ENCODE measurements around the gene PSAPL1.

The PSAPL1 gene

DNA sequence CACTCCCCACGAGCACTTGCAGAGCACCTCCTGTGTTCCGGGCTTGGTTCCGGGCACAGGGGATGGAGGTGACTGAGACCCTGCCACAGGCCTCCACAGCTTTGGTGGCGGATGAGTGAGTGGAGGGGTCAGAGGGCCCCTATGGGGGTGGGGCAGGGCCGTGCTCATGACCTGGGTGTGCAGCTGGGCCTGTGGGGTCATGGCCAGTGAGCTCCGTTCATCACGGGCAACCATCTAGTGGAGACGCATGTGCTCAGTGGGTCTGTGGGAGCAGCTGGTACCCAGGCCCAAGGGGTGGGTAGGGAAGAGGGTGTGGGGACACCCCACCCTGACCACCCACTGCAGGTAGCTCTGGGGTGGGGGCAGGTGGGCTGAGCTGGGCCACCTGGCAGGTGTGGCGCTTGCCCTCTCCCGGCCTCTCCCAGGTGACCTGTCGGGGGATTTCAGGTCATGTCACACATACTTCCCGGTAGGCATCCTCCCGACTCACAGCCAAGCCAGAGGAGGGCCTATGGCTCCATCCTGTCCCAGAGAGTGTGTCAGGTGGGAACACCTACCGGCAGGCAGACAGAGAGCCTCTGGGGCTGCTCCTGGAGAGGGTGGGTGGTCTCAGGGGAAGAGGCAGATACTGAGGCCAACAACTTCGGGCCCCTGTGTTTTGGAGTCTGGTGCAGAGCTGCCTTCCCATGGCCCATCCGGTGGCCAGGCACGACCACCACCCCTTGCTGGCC lies 3.6 kb downstream of the PSAPL1 start:
- DNase-seq (ENCODE audit: low read depth), result no peak

DNA sequence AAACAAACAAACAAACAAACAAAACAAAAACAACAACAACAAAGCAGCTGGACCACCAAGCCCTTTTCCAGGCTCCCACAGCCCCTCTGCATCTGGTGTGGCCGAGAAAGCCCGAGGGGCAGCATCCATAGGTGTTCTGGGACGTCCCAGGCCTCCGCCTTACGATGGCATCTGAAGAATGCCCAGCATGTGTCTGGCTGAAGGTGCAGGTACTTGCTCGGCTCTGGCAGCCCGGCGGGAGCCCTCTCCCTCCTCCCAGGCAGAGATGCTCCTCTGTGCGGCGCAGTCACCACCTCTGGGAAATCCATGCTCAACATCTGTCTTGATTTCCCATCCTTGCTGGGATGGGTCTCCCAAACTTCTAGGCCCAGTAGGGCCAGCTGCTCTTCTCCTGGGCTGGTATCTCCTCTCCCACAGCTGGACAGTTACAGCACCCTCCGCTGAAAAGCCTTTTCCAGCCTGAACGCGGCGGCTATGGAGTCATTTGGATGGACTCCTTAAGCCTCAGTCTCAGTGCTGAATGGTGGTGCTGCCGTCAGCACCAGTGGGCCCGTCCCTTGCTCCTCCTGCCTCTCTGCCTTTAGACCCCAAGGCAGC lies 4.3 kb downstream of the PSAPL1 start:
- DNase-seq (ENCODE audit: low read depth), result no peak

DNA sequence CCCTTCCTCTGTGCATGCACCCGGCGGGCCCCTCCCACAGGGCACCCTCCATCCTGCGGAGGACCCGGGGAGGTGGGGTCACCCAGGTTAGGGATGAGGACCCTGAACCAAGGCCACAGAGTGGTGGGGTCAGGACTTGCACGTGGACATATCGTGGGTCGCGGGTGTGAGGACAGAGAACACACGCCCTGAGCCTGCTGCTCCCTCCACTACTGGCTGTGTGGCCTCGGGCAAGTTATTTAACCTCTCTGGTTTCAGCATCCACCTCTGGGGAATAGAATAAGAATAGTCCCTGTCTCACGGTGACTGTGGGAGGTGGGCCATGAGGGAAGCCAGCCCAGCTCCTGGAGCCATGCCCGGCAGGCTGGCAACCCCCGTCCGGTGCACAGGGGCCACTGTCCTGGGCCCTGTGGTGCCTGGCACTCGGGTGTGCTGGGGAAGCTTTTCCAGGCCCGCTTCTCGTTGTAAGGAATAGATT lies 5.1 kb downstream of the PSAPL1 start:
- DNase-seq (ENCODE audit: low read depth), result no peak

DNA sequence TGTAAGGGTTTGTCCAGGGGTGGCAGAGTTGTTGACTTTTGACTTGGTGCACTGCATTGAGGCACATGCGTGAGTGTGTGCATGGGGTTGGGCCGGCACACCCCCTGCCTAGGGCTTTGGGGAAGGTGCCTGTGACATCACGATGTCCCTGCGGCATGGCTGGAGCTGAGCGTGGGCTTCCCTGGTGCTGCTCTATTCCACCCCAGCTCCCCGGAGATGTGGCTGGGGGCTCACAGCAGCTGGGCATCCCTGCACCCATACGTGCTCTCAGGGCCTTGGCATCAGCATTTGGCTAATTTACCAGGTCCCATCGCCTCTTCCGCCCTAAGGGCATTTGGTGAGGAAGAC lies 5.7 kb downstream of the PSAPL1 start:
- DNase-seq (ENCODE audit: low read depth), result no peak

DNA sequence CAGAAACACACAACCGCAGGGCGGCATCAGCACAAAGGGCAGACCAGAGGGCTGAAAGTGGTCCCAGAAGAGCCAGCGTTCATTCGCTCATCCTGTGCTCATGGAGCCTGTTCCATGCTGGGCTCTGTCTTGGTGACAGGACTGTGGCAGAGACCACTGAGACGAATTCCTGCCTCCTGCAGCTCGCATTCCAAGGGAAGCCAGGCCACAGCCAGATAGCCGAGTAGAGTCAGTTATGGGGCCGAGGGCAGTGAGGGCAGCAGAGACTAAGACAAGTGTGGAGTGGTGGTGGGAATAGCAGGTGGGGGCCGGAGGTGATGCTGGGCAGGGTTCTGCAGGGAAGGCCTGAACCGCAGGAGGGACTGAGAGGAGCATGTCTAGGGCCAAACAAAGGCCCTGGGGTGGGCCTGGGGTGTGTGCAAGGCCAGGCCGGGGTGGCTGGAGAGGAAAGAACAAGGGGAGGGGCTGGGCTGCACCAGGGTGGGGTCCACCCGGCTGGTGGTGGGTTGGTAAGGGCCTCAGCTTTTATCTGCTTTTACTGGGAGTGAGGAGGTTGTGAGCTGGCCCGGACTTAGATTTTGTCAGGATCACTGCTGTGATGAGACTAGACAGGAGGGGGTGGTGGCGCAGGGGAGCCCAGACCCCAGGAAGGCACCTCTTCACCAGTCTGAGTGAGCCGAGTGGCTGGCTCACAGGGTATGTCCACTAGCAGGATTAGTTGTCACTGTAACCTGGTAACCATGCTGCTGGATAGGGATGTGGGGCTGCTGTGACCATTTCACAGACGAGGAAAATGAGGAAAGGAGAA lies 6.3 kb downstream of the PSAPL1 start:
- no peak for DNase-seq (ENCODE audit: low read depth)

DNA sequence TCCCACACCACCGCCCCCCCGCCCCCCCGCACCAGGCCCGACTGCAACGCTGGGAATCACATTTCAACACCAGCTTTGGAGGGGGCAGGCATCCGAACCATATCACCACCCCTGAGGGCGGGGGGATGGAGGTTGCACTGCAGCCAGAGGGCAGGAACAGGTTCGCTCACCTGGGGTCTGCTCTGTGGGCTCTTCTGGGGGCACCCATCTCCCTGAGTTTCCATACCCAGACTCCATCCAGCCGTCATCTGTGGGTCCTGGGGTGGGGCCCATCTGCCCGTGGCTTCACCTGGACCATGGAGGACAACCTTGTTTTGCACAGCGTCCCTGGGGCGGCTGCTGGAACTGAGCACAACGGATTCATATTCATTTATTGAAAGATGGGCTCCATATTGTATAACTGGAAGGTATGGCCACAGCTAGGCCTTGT lies 6.9 kb downstream of the PSAPL1 start:
- DNase-seq (ENCODE audit: low read depth), result no peak

DNA sequence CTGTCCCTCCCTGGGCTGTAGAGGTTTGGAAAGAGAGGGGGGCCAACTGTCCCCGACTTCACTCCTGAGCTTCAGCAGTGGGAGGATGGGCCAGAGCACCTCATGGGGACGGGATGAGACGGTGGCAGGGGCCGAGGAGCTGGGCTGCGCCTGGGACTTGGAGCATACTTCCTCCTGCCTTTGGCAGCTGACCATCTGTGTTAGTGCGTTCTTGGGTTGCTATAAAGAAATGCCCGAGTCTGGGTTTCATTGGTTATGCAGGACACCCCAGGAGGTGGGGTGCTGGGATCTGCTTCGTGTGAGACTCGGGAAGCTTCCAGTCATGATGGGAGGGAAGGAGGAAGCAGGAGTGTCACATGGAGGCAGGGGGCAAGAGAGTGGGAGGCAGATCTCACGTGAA lies 7.4 kb downstream of the PSAPL1 start:
- no peak for DNase-seq (ENCODE audit: low read depth)

DNA sequence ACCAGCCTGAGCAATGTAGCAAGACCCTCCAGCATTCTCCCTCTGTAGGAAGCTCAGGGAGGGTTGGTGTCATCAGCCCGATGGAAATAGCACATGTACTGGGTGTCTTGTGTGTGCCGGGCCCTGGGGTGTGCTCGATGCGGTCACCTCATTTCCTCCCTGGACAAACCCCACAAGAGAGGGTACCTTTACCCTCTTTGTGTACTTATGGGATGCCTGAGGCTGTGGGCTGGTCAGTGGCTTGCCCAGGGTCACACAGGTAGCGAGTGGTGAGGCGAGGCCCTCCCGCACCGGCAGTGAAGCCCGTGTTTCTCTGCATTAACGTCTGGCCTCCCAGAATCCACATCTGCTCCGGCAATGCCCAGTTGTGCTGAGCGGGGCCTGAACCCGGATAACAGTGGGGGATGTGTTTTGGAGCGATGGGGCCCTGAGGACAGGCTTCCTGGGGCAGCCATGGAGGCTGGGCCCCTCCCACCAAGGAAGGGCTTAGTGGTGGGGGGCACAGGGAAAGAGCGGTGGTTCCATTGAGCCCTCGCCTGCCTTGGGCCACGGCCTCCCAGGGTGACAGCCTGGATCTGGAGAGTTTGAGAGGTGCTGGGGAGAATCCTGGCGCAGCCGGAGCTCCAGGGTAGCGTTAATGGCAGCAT lies 8.1 kb downstream of the PSAPL1 start:
- DNase-seq (ENCODE audit: low read depth), result no peak

DNA sequence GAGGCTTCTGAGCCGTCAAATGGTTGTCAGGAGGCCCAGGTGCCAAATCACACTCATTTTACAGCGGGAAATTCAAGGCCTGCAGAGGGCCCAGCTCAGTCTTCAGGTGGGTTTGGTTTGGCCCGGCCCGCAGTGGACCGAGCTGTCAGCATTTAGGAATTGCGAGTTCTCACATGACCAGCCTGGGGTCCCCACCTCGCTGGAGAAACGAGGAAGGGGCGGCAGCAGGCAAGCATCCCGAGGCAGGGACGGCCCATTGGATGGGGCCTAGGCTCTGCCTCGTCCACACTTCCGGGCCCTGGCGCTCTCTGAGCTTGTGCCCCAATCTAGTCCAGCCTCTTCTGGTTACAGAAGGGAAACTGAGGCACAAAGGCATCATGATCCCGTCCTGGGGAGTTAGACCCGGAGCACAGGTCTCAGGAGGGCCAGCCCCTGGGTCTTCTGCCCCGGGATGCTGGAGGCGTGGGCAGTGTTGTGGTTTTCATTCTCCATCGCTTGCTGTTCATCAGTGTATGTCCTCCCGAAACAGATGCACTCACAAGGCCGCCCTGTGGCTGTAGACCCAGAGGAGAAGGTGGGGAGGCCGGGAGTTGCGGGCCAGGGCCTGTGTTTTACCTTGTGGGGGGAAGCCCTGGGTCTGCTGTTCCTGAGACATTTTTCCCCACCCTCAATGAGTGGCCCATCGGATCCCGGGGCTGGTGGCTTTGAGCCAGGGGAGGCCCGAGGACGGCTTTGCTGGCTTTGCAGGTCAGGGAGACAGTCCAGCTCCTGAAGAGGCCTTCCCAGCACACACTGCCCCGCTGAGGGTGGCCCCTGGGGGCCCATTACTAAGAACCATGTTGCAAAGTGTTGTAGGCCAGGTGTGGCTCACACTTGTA lies 8.9 kb downstream of the PSAPL1 start:
- no peak for DNase-seq (ENCODE audit: low read depth)

DNA sequence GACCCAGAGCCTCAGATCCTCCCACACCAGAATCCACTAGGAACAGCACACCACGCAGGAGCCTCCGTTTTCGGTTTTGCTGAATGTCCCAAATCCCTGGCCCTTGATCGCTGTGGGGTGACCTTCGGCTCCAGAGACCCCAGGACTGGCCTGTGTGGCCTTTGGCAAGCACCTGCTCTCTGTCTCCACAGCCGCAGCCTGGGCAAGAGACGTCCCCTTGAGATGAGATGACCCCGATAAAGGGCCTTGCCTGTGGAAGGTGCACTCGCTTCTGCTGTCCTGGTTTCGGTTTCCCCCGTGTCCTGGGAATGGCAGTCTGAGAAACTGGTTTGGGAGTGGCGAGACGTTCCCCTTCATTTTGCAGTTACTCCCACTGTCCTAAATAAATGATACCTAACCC lies 9.6 kb downstream of the PSAPL1 start:
- no peak for DNase-seq (ENCODE audit: low read depth)

DNA sequence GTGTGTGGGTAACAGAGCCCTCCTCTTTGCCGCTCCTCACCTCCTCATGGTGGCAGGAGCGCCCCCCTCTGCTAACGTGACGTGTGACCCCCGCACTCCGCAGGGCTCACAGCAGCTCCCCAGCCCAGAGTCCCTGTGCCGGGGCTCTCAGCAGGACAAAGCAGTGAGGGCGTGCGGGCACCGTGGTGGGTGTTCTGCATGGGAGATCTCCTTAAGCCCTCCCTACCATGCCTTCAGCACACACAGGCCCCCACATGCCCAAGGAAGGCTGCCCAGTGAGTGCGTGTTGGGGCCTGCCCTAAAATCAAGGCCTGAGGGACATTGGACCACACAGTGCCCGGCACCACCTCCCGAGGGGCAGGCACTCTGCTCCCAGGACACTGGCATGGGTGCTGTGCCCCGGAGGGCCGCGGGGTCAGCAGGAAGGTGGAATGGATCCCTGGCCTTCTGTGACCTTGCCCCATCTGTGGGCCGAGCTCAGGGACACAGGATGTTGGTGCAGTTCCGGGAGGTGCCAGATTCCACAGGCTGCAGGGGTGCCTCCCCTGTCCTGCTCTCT lies 10.1 kb downstream of the PSAPL1 start:
- DNase-seq (ENCODE audit: low read depth), result no peak

DNA sequence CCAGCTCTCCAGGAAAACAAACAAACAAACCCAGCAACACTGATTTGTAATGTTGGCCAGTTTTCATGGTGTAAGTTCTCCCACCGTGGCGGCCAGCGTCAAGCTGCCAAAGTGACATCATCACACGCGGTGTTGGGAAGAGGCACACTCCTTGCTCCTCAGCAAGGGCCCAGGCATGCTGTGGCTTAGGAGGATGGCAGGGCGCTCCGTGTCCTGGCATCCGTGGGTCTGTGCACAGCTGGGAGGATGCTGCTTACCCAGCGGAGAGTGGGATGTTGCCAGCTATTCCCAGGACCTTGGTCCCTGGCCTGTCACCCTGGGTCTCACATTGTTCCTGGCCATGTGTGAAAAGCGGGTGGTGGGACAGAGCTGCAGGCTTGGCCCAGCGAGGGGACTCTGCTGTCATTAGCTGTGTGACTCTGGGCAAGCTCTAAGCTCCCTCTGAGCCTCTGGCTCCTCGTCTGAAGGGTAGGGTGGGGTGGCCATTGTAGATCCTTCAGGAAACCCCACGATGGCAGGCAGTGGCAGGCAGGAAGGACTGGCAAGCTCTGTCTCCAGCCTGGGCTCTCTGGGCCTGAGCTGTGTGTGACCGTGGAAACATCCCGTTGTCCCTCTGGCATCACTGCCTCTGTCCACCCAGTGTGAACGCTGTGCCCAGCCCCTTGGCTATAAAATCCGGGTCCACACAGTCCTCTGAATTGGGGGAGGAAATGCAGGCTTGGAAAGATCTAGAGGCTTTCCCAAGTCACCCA lies 10.8 kb downstream of the PSAPL1 start:
- no peak for DNase-seq (ENCODE audit: low read depth)

DNA sequence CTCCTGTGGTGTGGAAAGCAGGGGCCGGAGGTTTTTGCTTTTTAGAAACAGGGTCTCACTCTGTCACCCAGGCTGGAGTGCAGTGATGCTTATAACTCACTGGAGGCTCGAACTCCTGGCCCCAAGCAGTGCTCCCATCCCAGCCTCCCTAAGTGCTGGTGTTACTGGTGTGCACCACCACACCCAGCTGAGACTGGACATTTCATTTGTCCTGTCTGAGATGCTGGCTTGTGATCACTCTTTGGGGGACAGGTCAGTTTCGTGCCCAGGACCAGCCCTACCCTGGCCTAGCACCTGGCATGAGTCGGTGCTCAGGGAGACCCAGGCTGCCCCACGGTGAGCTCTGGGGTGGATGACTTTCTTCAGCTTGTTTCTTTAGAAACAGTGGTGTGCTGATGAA lies 11.3 kb downstream of the PSAPL1 start:
- DNase-seq (ENCODE audit: low read depth), result no peak

DNA sequence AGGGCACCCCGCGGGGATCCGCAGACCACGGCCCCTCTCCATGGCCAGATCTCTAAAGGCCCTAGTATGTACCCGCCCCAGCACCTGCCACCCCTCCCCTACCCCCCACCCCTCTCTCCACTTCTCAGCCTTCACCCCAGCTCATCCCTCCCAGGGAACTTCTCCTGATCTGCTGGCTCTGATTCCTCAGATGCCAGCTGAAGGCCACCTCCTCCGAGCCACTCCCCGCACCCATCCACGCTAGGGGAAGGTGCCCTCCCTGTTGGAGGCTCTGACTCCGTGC lies 11.9 kb downstream of the PSAPL1 start:
- no peak for DNase-seq (ENCODE audit: low read depth)

DNA sequence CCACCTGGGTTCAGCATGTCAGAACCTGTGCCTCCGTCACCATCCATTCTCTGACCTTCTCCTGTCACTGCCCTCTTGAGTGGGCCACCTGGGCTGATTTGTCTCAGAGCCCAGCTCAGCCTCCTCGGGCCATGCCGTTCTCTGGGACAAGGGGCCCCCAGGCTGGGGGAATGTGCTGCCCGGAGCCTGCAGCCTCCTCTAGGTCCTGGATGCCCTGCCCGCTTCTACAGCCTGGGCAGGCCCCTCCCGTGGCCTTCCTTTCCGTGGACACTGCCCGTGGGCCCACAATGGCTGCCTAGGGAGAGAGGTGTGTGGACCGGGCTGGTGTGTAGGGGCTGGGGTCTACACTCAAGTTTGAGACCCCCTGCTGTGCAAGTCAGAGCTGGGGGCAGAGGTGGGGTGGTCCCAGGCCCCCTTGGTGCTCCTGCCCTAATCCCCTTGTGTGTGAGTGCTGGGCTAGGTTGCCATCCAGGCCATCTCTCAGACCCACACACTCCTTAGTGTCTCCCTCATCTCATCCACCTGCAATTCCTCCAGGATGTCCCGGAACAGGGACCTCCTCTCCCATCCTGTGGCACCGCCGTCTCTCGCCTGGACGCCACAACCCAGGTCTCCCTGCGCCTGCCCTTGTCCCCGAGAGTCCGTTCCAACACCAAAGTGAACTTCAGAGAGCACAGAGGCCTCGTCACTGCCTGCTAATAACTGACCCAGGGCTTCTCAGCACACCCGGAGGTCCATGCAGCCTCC lies 12.4 kb downstream of the PSAPL1 start:
- DNase-seq (ENCODE audit: low read depth), result no peak

DNA sequence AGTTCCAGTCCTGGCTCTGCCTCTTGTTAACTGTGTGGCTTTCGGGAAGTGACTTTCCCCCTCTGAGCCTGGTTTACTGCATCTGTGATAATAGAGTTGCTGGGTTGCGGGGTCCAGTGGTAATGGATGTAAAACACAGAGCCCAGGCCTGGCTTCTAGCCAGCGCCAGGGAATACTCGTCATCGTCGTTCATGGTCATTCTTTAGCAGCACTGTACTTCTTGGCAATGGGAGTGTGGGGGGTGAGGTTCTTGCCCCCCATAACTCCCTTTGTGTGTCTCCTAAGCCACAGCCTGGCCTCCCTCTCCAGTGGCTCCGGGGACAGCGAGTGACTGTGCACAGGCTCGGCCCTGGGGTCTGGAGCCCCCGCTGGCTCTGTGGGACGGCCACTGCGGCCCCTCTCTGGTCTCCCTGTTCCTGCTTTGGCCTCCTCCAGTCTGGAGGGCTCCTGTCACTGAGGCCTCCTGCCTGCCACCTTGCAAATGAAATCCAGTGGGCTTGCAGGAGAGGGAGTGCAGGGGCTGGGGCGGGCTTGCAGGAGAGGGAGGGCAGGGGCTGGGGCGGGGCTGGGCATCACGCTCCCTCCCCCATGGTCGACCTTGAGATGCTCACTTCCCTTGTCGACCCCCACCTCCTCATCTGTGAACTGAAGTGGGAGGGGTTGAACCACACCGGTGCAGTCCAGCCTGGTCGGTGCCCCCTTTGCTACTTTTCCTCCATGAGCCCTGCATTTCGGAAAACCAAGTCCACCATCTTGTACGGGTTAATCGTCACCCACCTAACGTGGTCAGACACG lies 13.2 kb downstream of the PSAPL1 start:
- no peak for DNase-seq (ENCODE audit: low read depth)

DNA sequence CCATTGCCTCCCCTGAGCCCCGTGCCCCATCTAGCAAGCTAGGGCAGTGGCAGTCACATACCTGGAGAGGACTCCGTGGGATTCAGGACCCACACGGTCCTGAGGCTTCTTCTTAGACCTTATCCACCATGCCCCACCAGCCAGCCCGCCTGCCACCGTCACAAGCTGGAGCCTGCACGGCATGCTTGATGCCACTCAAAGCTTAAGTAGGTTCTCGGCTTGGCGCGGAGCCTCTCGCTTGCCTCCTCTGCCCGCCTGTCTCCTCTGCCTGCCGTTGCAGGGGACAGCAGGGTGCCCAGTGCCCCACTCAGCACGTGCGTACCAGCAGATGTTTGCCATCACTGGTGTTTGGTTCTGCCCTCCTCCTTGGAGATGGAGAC lies 14.1 kb downstream of the PSAPL1 start:
- no peak for DNase-seq (ENCODE audit: low read depth)

DNA sequence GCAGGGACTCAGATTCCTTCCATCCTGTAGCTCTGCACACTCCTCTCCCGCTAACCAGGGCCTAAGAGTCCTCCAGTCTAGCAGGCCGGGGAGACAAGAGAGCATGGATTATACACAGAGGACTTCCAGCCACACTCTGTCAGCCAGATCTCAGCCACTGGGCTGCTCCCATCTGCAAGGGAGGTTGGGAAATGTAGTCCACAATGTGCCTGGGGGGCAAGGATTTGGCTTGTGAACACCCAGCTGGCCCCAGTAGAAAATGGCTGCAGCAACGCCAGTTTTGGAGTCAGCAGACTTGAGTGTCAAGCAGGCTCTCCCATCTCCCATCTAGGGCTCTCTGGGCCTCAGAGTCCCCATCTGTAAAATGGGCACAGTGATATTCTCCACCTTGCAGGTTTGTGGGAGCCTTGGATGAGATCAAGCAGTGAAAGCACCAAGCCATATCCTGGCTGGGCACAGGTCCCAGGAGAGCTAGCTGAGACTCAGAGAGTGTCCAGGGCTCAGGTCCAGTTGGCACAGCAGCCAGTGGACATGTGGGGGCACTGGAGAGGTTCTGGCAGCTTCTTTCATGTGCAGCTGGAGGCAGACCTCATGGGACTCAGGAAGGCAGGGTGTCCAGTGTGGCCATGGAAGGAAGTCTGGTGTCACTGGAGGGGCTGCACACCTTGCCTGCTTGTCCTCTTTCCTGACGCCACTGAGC lies 14.6 kb downstream of the PSAPL1 start:
- DNase-seq (ENCODE audit: low read depth), result no peak

Data from stimulated activated CD8-positive, alpha-beta memory T cell treated with anti-CD3 and anti-CD28 coated beads, Interleukin-4, amount 100 ng/mL, for 24 hours (primary cell).